Keratinocyte (primary cell): ENCODE results near the gene SYNE2. TPM values are rescaled to one million over a fixed set of nuclear protein-coding genes. Genes with fewer than 3 reads are reported as not detected.

Experiments
- DNase-seq: peaks from one replicate; pipeline ENCODE4 v3.0.0-alpha.2; 2011; ENCODE audit warnings: low read depth, missing footprints, low spot score
- FAIRE-seq: peaks from 2 replicates; lab custom pipeline; 2011; peaks lifted over from hg19 to GRCh38; lab: Jason Lieb, UNC
- H2AFZ ChIP-seq: 2 replicates; pipeline ENCODE4 v1.6.0; 2012; ENCODE audit warnings: low read length, control low read depth, inconsistent platforms; ENCODE audit not compliant: control insufficient read depth
- H3K27ac ChIP-seq: 2 replicates; pipeline ENCODE4 v1.5.1; 2011; ENCODE audit warnings: low read length; ENCODE audit not compliant: control insufficient read depth, insufficient read depth
- H3K27me3 ChIP-seq: 3 replicates; pipeline ENCODE4 v1.6.0; 2011; ENCODE audit warnings: low read length; ENCODE audit not compliant: control insufficient read depth, insufficient read depth; ENCODE audit errors: extremely low read depth
- H3K36me3 ChIP-seq, 2 experiments: 2 replicates in 1 of 2; 3 replicates in 1 of 2; pipeline ENCODE4 v1.5.1; 2011; ENCODE audit warnings: low read length in 2 of 2, mild to moderate bottlenecking in 1 of 2; ENCODE audit not compliant: control insufficient read depth in 2 of 2, insufficient read depth in 2 of 2; ENCODE audit errors: extremely low read depth in 1 of 2
- H3K4me1 ChIP-seq: 3 replicates; pipeline ENCODE4 v1.5.1; 2011; ENCODE audit warnings: low read length; ENCODE audit not compliant: control insufficient read depth, insufficient read depth; ENCODE audit errors: extremely low read depth
- H3K4me2 ChIP-seq: 3 replicates; pipeline ENCODE4 v1.6.0; 2011; ENCODE audit warnings: low read depth, low read length; ENCODE audit not compliant: control insufficient read depth, insufficient read depth; ENCODE audit errors: extremely low read depth
- H3K4me3 ChIP-seq, 3 experiments: fragments of 200-600 bp in 1 of 3; sonication (generic) in 1 of 3; 2 replicates in 2 of 3; 3 replicates in 1 of 3; pipeline ENCODE4 v1.5.1; 2011 to 2016; ENCODE audit warnings: low read length in 3 of 3, mild to moderate bottlenecking in 3 of 3, control low read depth in 2 of 3, inconsistent platforms in 1 of 3, low read depth in 1 of 3, mixed read lengths in 1 of 3, mixed run types in 1 of 3, moderate library complexity in 1 of 3; ENCODE audit not compliant: control insufficient read depth in 2 of 3, insufficient read depth in 2 of 3; ENCODE audit errors: extremely low read depth in 1 of 3
- H3K79me2 ChIP-seq: 2 replicates; pipeline ENCODE4 v1.6.0; 2012; ENCODE audit warnings: low read length; ENCODE audit not compliant: control insufficient read depth, insufficient read depth
- H3K9ac ChIP-seq: 3 replicates; pipeline ENCODE4 v1.6.0; 2011; ENCODE audit warnings: low read length; ENCODE audit not compliant: control insufficient read depth, insufficient read depth; ENCODE audit errors: extremely low read depth
- H3K9me1 ChIP-seq: 3 replicates; pipeline ENCODE4 v1.6.0; 2011; ENCODE audit warnings: low read length; ENCODE audit not compliant: control insufficient read depth, insufficient read depth; ENCODE audit errors: extremely low read depth
- H3K9me3 ChIP-seq: 2 replicates; pipeline ENCODE4 v1.5.1; 2012; ENCODE audit warnings: low read depth, low read length; ENCODE audit not compliant: control insufficient read depth
- H4K20me1 ChIP-seq: 3 replicates; pipeline ENCODE4 v1.6.0; 2011; ENCODE audit warnings: low read length; ENCODE audit not compliant: control insufficient read depth, insufficient read depth; ENCODE audit errors: extremely low read depth
- EZH2 ChIP-seq: IDR thresholded peaks from one replicate; pipeline ENCODE4 v1.6.1; 2012; ENCODE audit warnings: inconsistent platforms, mild to moderate bottlenecking, low read length, moderate library complexity
- dilution Hi-C: fragments of 300-500 bp; cut with MboI; formaldehyde crosslinking; loops from one replicate; pipeline ENCODE4 v1.7.0; 2020; ENCODE audit warnings: low sequenced_read_pairs; ENCODE audit not compliant: extremely low pct_ligation_motif_present
- polyA plus RNA-seq, 5 experiments: library from polyadenylated mRNA; depleted of rRNA in 3 of 5; stranded (reverse) in 3 of 5; stranded (forward) in 1 of 5; unstranded in 1 of 5; fragments of >200 nt; gene quantifications; 1 replicate in 1 of 5; 2 replicates in 3 of 5; 3 replicates in 1 of 5; pipeline versions ENCODE4 v1.2.1 to v1.2.3, GENCODE V29; 2011 to 2012; ENCODE audit warnings: missing spikeins in 2 of 5, low read depth in 1 of 5, low replicate concordance in 1 of 5
- TF ChIP-seq, protein P1 (sequence below), 3 experiments: IDR thresholded peaks in 1 of 3; conservative IDR thresholded peaks in 1 of 3; optimal IDR thresholded peaks in 1 of 3; 2 replicates in 2 of 3; 3 replicates in 1 of 3; pipeline versions ENCODE3 to v1.5.1; 2011; ENCODE audit warnings: low read length in 3 of 3, mild to moderate bottlenecking in 3 of 3, moderate library complexity in 2 of 3, control low read depth in 1 of 3, inconsistent platforms in 1 of 3; ENCODE audit not compliant: insufficient read depth in 2 of 3; ENCODE audit errors: extremely low read depth in 1 of 3

The SYNE2 gene
- polyA plus RNA-seq, 1 donor (not counting 4 experiments of a cell fraction or from before 2014, with no cell fraction given) = 9.9 TPM

DNA sequence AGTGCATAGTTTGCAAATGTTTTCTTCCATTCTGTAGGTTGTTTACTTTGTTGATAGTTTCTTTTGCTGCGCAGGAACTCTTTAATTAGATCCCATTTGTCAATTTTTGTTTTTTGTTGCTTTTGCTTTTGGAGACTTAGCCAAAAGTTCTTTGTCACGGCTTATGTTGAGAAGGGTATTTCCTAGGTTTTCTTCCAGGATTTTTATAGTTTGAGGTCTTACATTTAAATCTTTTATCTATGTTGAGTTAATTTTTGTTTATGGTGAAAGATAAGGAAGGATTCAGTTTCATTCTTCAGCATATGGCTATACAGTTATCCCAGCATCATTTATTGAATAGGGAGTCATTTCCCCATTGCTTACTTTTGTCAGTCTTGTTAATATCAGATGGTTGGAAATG, 51.9 kb downstream of the SYNE2 start:
- Histone ChIP-seq H3K27me3 (no peaks in the 10 kb centered on the region), H3K27ac (no peak overlapping the region), H3K4me3 (no peak overlapping the region), H3K4me1 (no peaks in the 10 kb centered on the region), H3K9me3 (no peaks in the 10 kb centered on the region), H3K4me2 (no peak overlapping the region), H3K79me2 (peaks cover 3% of the 10 kb centered on the region), H3K9me1 (no peaks in the 10 kb centered on the region), H4K20me1 (no peaks in the 10 kb centered on the region), H2AFZ (no peak overlapping the region), H3K36me3 (no peaks in the 10 kb centered on the region), H3K9ac (no peak overlapping the region)
- FAIRE-seq (no peak), DNase-seq (no peak)
- TF ChIP-seq EZH2 = no peak
- TF ChIP-seq, protein P1, sequence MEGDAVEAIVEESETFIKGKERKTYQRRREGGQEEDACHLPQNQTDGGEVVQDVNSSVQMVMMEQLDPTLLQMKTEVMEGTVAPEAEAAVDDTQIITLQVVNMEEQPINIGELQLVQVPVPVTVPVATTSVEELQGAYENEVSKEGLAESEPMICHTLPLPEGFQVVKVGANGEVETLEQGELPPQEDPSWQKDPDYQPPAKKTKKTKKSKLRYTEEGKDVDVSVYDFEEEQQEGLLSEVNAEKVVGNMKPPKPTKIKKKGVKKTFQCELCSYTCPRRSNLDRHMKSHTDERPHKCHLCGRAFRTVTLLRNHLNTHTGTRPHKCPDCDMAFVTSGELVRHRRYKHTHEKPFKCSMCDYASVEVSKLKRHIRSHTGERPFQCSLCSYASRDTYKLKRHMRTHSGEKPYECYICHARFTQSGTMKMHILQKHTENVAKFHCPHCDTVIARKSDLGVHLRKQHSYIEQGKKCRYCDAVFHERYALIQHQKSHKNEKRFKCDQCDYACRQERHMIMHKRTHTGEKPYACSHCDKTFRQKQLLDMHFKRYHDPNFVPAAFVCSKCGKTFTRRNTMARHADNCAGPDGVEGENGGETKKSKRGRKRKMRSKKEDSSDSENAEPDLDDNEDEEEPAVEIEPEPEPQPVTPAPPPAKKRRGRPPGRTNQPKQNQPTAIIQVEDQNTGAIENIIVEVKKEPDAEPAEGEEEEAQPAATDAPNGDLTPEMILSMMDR (optimal IDR thresholded peaks at IDR 0.05 in 1 of 3, IDR thresholded peaks at IDR 0.05 in 1 of 3, conservative IDR thresholded peaks at IDR 0.05 in 1 of 3; ENCODE audit: extremely low read depth in 1 of 3, insufficient read depth in 2 of 3, low read length in 3 of 3) = no peak
- dilution Hi-C loops = no loop called here

DNA sequence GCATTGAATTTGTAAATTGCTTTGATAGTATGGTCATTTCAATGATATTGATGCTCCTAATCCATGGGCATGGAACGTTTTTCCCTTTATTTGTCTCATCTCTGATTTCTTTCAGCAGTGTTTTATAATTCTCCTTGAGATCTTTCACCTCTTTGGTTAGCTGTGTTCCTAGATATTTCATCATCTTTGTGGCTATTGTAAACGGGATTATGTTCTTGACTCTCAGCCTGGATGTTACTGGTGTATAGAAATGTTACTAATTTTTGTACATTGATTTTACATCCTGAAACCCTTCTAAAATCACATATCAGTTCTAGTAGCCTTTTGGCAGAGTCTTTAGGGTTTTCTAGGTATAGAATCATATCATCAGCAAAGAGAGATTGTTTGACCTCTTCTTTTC, 52.6 kb downstream of the SYNE2 start:
- H3K27me3 ChIP-seq = no peaks in the 10 kb centered on the region
- no peaks in the 10 kb centered on the region for H4K20me1 ChIP-seq
- dilution Hi-C loops = no loop called here
- H3K4me2 ChIP-seq = no peak overlapping the region
- DNase-seq (no peak), FAIRE-seq (no peak)
- no peak overlapping the region for H3K27ac ChIP-seq
- H2AFZ ChIP-seq = no peak overlapping the region
- H3K9ac ChIP-seq = no peak overlapping the region
- H3K9me3 ChIP-seq = no peaks in the 10 kb centered on the region
- no peaks in the 10 kb centered on the region for H3K36me3 ChIP-seq
- TF ChIP-seq, protein P1 (optimal IDR thresholded peaks at IDR 0.05 in 1 of 3, IDR thresholded peaks at IDR 0.05 in 1 of 3, conservative IDR thresholded peaks at IDR 0.05 in 1 of 3; ENCODE audit: extremely low read depth in 1 of 3, insufficient read depth in 2 of 3, low read length in 3 of 3) = no peak
- no peak overlapping the region for H3K4me3 ChIP-seq
- H3K9me1 ChIP-seq = no peaks in the 10 kb centered on the region
- H3K79me2 ChIP-seq = peaks cover 3% of the 10 kb centered on the region
- H3K4me1 ChIP-seq = no peaks in the 10 kb centered on the region
